ENCODE results near the gene TFPI2. TPM values are rescaled to one million over a fixed set of nuclear protein-coding genes. Genes with fewer than 3 reads are reported as not detected.

The TFPI2 gene
- total and polyA plus RNA-seq, 7 donors = 0.55 to 5.0 (median 2.5) TPM

- TF ChIP-seq POLR2A (IDR thresholded peaks at IDR 0.05) = no peak
- TF ChIP-seq, protein P1, sequence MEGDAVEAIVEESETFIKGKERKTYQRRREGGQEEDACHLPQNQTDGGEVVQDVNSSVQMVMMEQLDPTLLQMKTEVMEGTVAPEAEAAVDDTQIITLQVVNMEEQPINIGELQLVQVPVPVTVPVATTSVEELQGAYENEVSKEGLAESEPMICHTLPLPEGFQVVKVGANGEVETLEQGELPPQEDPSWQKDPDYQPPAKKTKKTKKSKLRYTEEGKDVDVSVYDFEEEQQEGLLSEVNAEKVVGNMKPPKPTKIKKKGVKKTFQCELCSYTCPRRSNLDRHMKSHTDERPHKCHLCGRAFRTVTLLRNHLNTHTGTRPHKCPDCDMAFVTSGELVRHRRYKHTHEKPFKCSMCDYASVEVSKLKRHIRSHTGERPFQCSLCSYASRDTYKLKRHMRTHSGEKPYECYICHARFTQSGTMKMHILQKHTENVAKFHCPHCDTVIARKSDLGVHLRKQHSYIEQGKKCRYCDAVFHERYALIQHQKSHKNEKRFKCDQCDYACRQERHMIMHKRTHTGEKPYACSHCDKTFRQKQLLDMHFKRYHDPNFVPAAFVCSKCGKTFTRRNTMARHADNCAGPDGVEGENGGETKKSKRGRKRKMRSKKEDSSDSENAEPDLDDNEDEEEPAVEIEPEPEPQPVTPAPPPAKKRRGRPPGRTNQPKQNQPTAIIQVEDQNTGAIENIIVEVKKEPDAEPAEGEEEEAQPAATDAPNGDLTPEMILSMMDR (IDR thresholded peaks at IDR 0.05) = no peak
- no peak for TF ChIP-seq EP300 (IDR thresholded peaks at IDR 0.05)
- TF ChIP-seq POLR2AphosphoS5 (IDR thresholded peaks at IDR 0.05) = no peak
- H3K36me3 ChIP-seq = no peaks in the 10 kb centered on the region
- intact Hi-C loops (cut with DNase I) = no loop called here
- H3K9me3 ChIP-seq = no peaks in the 10 kb centered on the region
- no peak overlapping the region for H3K4me3 ChIP-seq
- no peaks in the 10 kb centered on the region for H3K4me1 ChIP-seq
- no peaks in the 10 kb centered on the region for H3K27me3 ChIP-seq
- no peak overlapping the region for H3K27ac ChIP-seq
- no peak for DNase-seq
Measured at GRCh38 chr7:93883917-93884345, 6.6 kb downstream of the TFPI2 start.

GRCh38 chr7:93883078-93883916, 7.3 kb downstream of the TFPI2 start:
- Histone ChIP-seq H3K27me3 (no peaks in the 10 kb centered on the region), H3K36me3 (no peaks in the 10 kb centered on the region), H3K9me3 (no peaks in the 10 kb centered on the region), H3K4me3 (no peak overlapping the region), H3K4me1 (no peaks in the 10 kb centered on the region), H3K27ac (no peak overlapping the region)
- DNase-seq = no peak
- no peak for TF ChIP-seq POLR2A (IDR thresholded peaks at IDR 0.05)
- TF ChIP-seq, protein P1 (IDR thresholded peaks at IDR 0.05) = no peak
- no peak for TF ChIP-seq EP300 (IDR thresholded peaks at IDR 0.05)
- TF ChIP-seq POLR2AphosphoS5 (IDR thresholded peaks at IDR 0.05) = no peak
- intact Hi-C loops (cut with DNase I) = no loop called here
- WGBS, 2 donors = 69 to 83% methylated on average over 3 of the region's 3 CpGs

DNA sequence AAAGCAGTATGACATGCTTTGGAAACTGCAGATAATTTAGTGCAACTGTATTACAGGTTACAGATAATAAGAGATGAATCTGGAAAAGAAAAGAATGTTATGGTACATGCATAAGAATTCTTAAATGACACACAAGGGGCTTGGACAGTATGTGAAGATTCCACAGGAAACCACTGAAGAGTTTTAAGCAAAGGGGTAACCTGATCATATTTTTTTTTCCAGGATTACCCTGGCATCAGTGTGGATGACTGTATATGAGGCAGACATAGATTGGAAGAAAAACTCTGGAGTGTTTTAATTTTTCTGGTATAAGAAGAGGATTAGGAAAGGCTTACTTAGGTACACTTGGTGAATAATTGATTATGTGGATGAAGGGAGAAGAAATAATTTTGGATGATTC, 8.1 kb downstream of the TFPI2 start:
- no peak overlapping the region for H3K27ac ChIP-seq
- TF ChIP-seq POLR2A (IDR thresholded peaks at IDR 0.05) (no peak), EP300 (IDR thresholded peaks at IDR 0.05) (no peak), POLR2AphosphoS5 (IDR thresholded peaks at IDR 0.05) (no peak)
- TF ChIP-seq, protein P1 (IDR thresholded peaks at IDR 0.05) = no peak
- H3K4me3 ChIP-seq = no peak overlapping the region
- no peaks in the 10 kb centered on the region for H3K9me3 ChIP-seq
- intact Hi-C loops (cut with DNase I) = no loop called here
- no peaks in the 10 kb centered on the region for H3K36me3 ChIP-seq
- H3K4me1 ChIP-seq = no peaks in the 10 kb centered on the region
- DNase-seq = no peak
- no peaks in the 10 kb centered on the region for H3K27me3 ChIP-seq

GRCh38 chr7:93879356-93879755, 11.2 kb downstream of the TFPI2 start:
- H3K27ac ChIP-seq = no peak overlapping the region
- H3K4me3 ChIP-seq = no peak overlapping the region
- no peaks in the 10 kb centered on the region for H3K4me1 ChIP-seq
- no peaks in the 10 kb centered on the region for H3K36me3 ChIP-seq
- H3K27me3 ChIP-seq = no peaks in the 10 kb centered on the region
- DNase-seq = no peak
- no peak for TF ChIP-seq EP300 (IDR thresholded peaks at IDR 0.05)
- TF ChIP-seq POLR2AphosphoS5 (IDR thresholded peaks at IDR 0.05) = no peak
- TF ChIP-seq, protein P1 (IDR thresholded peaks at IDR 0.05) = no peak
- no peak for TF ChIP-seq POLR2A (IDR thresholded peaks at IDR 0.05)
- intact Hi-C loops (cut with DNase I) = no loop called here
- H3K9me3 ChIP-seq = no peaks in the 10 kb centered on the region

- Histone ChIP-seq H3K4me1 (no peaks in the 10 kb centered on the region), H3K27me3 (no peaks in the 10 kb centered on the region), H3K4me3 (no peak overlapping the region), H3K36me3 (no peaks in the 10 kb centered on the region), H3K9me3 (peaks cover 0 to 3% (median 0%) of the 10 kb centered on the region in 4 donors), H3K27ac (no peak overlapping the region)
- TF ChIP-seq EP300 (IDR thresholded peaks at IDR 0.05) (no peak), POLR2A (IDR thresholded peaks at IDR 0.05) (no peak), POLR2AphosphoS5 (IDR thresholded peaks at IDR 0.05) (no peak)
- TF ChIP-seq, protein P1 (IDR thresholded peaks at IDR 0.05) = no peak
- intact Hi-C loops (cut with DNase I) = no loop called here
- WGBS, 2 donors = 77 to 81% methylated on average over 3 of the region's 3 CpGs
- DNase-seq = no peak
Measured at GRCh38 chr7:93877742-93878141, 12.8 kb downstream of the TFPI2 start.

All from sigmoid colon (tissue), 7 donors.